ENCODE results near the gene CD2. TPM values are rescaled to one million over a fixed set of nuclear protein-coding genes. Genes with fewer than 3 reads are reported as not detected.

CD2 gene
- total RNA-seq, 6 experiments from 2014 or later, result 0.13 to 1.5 (median 0.66) TPM

DNA sequence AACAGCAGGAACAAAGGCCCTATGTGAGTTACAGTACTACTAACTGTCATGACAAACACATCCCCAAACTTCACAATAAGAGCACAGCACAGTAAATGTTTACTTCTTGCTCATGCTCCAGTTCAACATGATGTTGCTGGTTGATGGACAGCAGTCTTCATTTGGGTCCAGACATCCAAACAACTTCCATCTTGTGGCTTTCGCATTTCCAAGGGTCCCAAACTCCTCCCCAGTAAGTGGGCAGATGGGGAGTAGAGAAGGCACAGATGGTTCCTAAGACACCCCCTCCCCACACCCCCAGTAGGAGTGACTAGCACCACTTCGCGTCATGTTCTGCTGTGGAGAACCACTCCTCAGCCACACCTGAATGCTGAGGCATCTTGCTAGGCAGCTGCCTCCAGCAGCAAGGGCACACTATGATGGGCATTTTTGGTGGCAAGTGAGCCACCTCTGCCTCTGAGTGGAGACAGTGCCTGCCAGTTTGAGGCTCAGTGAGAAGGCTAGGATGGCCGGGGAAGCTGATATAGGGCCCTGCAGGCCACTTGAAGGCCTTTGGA is 32.7 kb upstream of the CD2 start:
- Histone ChIP-seq H3K36me3 (no peaks in the 10 kb centered on the region), H3K4me1 (no peaks in the 10 kb centered on the region), H3K27ac (no peak overlapping the region), H3K27me3 (no peaks in the 10 kb centered on the region), H3K4me3 (no peak overlapping the region), H3K9me3 (no peaks in the 10 kb centered on the region)
- TF ChIP-seq POLR2A (IDR thresholded peaks at IDR 0.05), result no peak
- TF ChIP-seq, protein P1, sequence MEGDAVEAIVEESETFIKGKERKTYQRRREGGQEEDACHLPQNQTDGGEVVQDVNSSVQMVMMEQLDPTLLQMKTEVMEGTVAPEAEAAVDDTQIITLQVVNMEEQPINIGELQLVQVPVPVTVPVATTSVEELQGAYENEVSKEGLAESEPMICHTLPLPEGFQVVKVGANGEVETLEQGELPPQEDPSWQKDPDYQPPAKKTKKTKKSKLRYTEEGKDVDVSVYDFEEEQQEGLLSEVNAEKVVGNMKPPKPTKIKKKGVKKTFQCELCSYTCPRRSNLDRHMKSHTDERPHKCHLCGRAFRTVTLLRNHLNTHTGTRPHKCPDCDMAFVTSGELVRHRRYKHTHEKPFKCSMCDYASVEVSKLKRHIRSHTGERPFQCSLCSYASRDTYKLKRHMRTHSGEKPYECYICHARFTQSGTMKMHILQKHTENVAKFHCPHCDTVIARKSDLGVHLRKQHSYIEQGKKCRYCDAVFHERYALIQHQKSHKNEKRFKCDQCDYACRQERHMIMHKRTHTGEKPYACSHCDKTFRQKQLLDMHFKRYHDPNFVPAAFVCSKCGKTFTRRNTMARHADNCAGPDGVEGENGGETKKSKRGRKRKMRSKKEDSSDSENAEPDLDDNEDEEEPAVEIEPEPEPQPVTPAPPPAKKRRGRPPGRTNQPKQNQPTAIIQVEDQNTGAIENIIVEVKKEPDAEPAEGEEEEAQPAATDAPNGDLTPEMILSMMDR (IDR thresholded peaks at IDR 0.05), result no peak
- 100% methylated on average over 1 of the region's 4 CpGs for WGBS (ENCODE audit: insufficient coverage, low coverage, low lambda C conversion rate, missing lambda C conversion rate)
- ATAC-seq (no peak), DNase-seq (no peak)
- intact Hi-C loops (cut with DNase I), result no loop called here

DNA sequence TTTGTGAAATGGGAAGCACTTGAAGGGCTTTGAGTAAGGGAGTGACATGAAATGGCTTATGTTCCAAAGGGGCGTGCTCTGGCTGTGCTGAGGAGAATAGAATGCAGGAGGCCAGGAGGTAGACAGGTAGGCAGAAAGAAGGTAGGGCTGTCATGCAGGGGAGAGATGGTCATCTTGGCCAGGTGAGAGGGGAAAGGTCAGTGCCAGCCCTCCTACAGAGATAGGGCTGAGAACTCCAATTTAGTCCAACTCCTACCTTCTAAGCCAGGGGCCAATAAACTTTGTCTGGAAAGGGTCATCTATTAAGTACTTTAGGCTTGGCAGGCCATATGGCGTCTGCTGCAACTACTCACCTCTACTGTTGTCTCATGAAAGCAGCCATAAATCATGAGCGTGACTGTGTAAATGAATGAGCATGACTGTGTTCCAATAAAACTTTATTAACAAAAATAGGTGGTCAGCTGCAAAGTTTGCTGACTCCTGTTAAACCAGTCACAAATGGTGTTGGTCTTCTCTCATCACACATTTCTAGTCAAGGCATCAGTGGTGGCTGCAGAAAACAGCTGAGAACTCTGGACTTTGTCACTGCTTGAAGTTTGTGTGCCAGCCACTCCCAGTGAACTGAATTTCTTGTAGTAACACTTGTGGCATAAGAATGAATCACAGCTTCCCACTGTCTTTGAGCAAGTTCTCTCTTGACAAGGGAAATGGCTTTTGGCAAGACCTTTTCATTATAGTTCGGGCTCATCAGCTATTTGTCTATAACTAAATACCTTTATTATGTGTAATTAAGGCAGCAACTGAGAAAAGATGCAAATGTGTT is 32.0 kb upstream of the CD2 start:
- Histone ChIP-seq H3K27me3 (no peaks in the 10 kb centered on the region), H3K4me3 (no peak overlapping the region), H3K36me3 (no peaks in the 10 kb centered on the region), H3K4me1 (no peaks in the 10 kb centered on the region), H3K27ac (no peak overlapping the region), H3K9me3 (no peaks in the 10 kb centered on the region)
- TF ChIP-seq, protein P1 (IDR thresholded peaks at IDR 0.05), result no peak
- TF ChIP-seq POLR2A (IDR thresholded peaks at IDR 0.05), result no peak
- ATAC-seq, result no peak
- DNase-seq, result no peak
- intact Hi-C loops (cut with DNase I), result no loop called here
- WGBS (ENCODE audit: insufficient coverage, low coverage, low lambda C conversion rate, missing lambda C conversion rate), result 87% methylated on average over 4 of the region's 4 CpGs

DNA sequence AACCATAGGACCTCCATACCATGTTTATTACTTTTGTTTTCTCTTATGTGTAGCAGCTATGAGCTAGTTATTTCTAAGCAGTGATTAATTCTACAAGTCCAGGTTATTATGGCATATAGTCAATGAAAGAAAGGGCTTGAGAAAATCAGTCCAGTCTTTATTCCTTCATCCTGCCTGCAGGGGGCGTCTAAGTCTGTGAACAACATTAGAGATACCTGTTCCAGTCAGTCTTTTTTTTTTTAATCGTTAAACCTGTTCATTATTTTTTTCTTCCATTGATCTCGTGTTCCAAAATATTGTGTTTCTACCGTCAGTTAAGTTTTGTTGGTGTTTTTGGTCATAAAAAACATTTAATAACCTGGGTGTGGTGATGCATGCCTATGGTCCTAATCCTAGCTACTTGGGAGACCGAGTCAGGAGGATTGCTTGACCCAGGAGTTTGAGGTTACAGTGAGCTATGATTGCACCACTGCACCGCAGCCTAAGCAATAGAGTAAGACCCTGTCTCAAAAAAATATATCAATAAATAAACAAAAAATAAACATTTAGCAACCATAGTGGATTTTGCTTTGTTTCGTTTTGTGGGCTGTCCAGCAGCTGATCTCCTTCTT is 29.4 kb upstream of the CD2 start:
- peak; percentile 52 to 69 (median 67) for ATAC-seq
- 26% methylated on average over 7 of the region's 7 CpGs for WGBS (ENCODE audit: insufficient coverage, low coverage, low lambda C conversion rate, missing lambda C conversion rate)
- peak in 2 of 3 donors; percentile 43 to 56 for DNase-seq

DNA sequence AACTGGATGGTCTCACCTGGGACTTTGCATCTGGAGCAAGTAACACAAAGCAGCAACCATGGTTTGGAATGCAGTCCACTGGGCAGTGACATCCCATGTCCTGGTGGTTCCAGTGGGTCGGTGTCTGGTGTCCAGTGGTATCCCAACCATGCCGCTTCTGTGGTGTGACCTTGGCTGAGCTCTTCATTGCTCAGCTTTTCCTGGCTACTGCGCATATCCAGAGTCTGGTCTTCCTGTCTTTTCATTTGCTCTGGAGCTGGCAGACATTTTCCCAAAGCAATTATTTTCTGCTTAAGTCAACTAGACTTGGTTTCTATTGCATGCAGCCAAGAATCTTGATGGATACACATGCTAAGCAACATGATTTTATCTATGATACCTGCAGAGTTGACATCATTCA is 28.4 kb upstream of the CD2 start:
- no peak overlapping the region for H3K4me3 ChIP-seq
- H3K27ac ChIP-seq, result no peak overlapping the region
- no peaks in the 10 kb centered on the region for H3K36me3 ChIP-seq
- DNase-seq (no peak), ATAC-seq (no peak)
- H3K4me1 ChIP-seq, result no peaks in the 10 kb centered on the region
- H3K9me3 ChIP-seq, result no peaks in the 10 kb centered on the region
- TF ChIP-seq, protein P1 (IDR thresholded peaks at IDR 0.05), result no peak
- TF ChIP-seq POLR2A (IDR thresholded peaks at IDR 0.05), result no peak
- H3K27me3 ChIP-seq, result no peaks in the 10 kb centered on the region
- intact Hi-C loops (cut with DNase I), result no loop called here
- 60% methylated on average over 2 of the region's 3 CpGs for WGBS (ENCODE audit: insufficient coverage, low coverage, low lambda C conversion rate, missing lambda C conversion rate)

More for the DNA sequence above, 29.4 kb upstream of the CD2 start:
- Histone ChIP-seq H3K4me1 (no peaks in the 10 kb centered on the region), H3K36me3 (no peaks in the 10 kb centered on the region), H3K27ac (no peak overlapping the region), H3K4me3 (no peak overlapping the region), H3K9me3 (no peaks in the 10 kb centered on the region), H3K27me3 (no peaks in the 10 kb centered on the region)
- intact Hi-C loops (cut with DNase I), result no loop called here
- TF ChIP-seq, protein P1 (IDR thresholded peaks at IDR 0.05), result peak; percentile 60 to 82 (median 73)
- no peak for TF ChIP-seq POLR2A (IDR thresholded peaks at IDR 0.05)
